Activated gamma-delta T cell treated with anti-CD3 and anti-CD28 coated beads, Interleukin-2, amount 50 U/mL, for 16 hours (primary cell): ENCODE data around the gene GPR137B.
A peak's percentile ranks its signal among the peaks of the same experiment; 100 is the strongest.

Source experiments
- DNase-seq: peaks from one replicate; pipeline ENCODE4 v3.0.0-alpha.2; 2020; ENCODE audit warnings: low read depth

GPR137B gene

GRCh38 chr1:236142253-236143103 is at the start of gene GPR137B:
Gene GPR137B, plus strand, starts transcription at chr1:236142539. Its CDS starts 84 bp downstream, at chr1:236142623.
- peak; percentile 32 for DNase-seq

DNA sequence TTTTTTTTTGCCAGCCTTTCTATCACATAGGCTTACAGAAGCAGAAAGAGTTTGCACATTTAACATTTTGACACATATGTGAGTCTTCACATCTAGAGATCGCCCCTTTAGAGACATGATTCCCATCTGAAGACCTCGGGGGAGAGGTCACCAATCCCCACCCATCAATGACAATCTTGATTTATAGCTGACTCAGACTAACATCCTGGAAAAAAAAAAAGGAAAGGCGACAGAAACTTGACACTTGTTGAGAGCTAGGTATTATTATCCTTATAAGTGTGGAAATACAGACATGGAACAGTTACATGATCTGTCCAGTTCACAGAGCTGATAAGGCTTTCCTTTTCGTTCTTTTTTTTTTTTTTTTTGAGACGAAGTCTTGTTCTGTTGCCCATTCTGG is 49.4 kb upstream of the GPR137B start:
- DNase-seq = no peak

DNA sequence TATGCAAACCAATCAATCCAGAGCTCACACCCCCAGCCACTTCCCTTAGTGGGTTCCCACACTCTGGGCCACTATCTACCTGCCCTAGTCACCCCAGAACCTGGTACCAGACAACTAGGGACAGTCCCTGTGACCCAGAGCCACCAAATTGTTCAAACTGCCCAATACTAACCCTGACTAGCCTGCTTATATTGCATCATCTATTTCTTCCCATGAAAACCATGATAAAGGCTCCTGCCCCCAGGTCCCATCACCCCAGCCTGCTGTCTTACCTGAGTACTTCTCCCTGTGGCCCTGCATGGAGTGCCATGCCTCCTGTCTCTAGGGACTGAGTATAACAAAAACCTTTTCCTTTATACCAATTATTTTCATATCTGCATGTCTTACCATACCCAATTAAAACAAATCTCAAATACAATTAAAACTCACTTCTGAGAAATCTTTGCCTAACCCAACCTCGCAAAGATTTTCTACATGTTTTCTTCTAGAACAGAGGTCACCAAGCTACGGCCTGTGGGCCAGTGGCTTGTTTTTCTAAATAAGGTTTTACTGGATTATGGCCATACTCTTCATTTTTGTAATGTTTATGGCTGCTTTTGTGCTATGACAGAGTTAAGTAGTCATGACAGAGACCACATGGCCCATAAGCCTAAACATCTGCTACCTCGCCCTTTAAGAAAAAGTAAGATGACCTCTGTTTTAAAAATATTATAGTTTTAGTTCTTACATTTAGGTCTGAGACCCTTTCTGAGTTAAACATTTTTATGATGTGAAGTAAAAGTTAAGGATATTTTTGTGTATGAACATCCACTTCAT is 46.4 kb upstream of the GPR137B start:
- DNase-seq = no peak

- DNase-seq = peak; percentile 82
Observed at GRCh38 chr1:236096660-236097482, 45.5 kb upstream of the GPR137B start.

- no peak for DNase-seq
Observed at GRCh38 chr1:236098267-236098666, 44.1 kb upstream of the GPR137B start.

DNA sequence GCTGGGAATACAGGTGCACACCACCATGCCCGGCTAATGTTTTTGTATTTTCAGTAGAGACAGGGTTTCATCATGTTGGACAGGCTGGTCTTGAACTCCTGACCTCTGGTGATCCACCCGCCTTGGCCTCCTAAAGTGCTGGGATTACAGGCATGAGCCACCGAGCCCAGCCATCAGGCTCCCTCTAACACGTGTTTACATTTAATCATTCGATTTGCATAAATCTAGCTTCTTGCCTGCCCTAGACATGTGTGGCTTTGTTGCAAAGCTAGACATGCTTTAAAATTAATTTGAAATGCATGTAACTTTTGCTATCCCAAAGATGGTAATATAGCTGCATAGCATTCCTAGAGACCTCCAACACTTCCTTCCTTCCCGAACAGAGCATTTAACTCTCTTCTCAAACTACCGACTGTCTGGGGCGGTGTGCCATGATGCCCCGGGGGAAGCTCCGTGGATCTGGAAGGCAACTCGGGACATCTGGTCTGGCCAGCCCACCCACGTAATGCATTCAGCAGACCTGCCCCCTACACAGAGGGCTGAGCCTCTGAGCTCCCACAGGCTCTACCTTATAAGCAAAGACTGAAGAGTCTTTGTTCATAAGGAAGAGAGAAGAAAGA is 42.9 kb upstream of the GPR137B start:
- no peak for DNase-seq

DNA sequence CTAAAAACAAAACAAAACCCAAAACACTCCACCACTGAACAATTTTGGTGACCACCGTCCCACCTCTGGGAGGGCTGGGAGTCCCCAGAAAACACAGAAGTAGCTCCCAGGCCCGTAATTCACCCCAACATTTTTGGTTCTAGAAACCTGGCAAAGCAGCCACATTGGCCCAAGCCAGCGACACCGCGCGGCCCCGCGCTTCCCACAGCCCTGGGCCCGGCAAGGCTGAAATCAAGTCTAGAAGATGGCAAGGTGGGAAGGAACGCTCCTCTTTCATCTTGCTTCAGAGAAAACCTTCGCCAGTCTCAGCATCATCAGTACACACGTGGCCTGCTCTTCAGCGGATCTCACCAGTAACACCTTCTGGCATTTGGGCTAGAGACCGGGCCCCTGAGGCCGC is 41.5 kb upstream of the GPR137B start:
- DNase-seq = no peak

- DNase-seq = no peak
Observed at GRCh38 chr1:236101233-236102200, 40.8 kb upstream of the GPR137B start.

GRCh38 chr1:236102611-236103010 is 39.7 kb upstream of the GPR137B start:
- no peak for DNase-seq

- DNase-seq = no peak
Observed at GRCh38 chr1:236103059-236103458, 39.3 kb upstream of the GPR137B start.

- DNase-seq = peak; percentile 28
Observed at GRCh38 chr1:236103646-236104218, 38.6 kb upstream of the GPR137B start.

GRCh38 chr1:236107121-236107907 is 35.0 kb upstream of the GPR137B start:
- no peak for DNase-seq

DNA sequence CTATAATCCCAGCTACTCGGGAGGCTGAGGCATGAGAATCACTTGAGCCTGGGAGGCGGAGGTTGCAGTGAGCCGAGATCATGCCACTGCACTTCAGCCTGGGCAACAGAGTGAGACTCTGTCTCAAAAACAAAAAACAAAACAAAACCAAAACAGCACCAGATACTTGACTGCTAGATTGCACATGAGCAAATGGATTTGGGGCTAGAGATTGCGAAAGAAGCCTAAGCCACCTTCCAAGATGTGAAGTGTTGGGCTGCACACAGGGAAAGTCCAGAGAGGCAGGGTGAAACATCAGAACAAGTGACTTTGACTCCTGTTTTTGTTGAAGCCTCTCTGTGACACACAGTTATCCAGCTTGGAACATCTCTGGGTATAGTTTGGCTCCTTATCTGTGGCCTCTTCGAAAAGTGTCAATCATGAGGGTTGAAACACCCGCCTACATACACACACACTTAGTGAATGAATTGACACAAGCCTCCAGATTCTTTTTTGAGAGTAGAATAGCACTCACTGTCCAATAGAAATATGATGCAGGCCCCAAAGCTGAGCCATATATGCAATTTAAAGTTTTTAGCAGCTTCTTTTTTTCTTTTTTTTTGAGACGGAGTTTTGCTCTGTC is 34.2 kb upstream of the GPR137B start:
- DNase-seq = no peak

DNA sequence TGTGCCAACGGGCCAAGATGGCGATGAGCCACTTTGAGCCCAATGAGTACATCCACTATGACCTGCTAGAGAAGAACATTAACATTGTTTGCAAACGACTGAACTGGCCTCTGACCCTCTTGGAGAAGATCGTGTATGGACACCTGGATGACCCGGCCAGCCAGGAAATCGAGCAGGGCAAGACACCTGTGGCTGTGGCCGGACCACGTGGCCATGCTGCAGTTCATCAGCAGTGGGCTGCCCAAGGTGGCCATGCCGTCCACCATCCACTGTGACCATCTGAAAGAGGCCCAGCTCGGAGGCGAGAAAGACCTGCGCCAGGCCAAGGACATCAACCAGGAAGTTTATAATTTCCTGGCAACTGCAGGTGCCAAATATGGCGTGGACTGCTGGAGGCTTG is 32.2 kb upstream of the GPR137B start:
- no peak for DNase-seq

DNA sequence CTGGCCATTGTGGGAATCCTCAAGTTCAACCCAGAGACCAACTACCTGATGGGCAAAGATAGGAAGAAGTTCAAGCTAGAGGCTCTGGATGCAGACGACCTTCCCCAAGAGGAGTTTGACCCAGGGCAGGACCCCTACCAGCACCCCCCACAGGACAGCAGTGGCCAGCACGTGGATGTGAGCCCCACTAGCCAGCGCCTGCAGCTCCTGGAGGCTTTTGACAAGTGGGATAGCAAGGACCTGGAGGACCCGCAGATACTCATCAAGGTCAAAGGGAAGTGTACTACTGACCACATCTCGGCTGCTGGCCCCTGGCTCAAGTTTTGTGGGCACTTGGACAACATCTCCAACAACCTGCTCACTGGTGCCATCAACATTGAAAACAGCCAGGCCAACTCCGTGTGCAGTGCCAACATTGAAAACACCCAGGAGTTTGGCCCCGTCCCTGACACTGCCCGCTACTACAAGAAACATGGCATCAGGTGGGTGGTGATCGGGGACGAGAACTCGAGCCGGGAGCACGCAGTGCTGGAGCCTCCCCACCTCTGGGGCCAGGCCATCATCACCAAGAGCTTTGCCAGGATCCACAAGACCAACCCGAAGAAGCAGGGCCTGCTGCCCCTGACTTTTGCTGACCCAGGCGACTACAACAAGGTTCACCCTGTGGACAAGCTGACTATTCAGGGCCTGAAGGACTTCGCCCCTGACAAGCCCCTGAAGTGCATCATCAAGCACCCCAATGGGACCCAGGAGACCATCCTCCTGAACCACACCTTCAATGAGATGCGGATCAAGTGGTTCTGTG is 30.6 kb upstream of the GPR137B start:
- no peak for DNase-seq

DNA sequence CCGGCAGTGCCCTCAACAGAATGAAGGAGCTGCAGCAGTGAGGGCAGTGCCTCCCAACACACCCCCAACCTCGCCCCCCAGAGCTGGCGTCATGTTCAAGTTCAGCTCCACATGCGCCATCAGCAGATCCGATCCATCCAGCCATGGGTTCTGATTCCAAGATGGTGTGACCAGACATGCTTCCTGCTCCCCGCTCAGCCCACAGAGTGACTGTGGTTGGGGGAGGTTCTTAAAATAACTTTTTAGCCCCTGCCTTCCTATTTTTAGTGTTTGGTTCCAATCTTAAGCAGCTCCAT is 30.1 kb upstream of the GPR137B start:
- no peak for DNase-seq

GRCh38 chr1:236113324-236114032 is 28.9 kb upstream of the GPR137B start:
- no peak for DNase-seq
